ENCODE results near the gene ORC4.

ORC4 gene

GRCh38 chr2:148046802-148047201 lies 26.3 kb upstream of the ORC4 start:
- H3K4me1 ChIP-seq (ENCODE audit: low read depth, poor library complexity, severe bottlenecking), result peaks cover 14% of the 10 kb centered on the region
- H3K27me3 ChIP-seq (ENCODE audit: insufficient read depth, low read depth), result no peaks in the 10 kb centered on the region
- H3K36me3 ChIP-seq (ENCODE audit: insufficient read depth), result no peaks in the 10 kb centered on the region
- no peaks in the 10 kb centered on the region for H4K20me1 ChIP-seq (ENCODE audit: insufficient read depth)
- H3K4me3 ChIP-seq (IDR thresholded peaks at IDR 0.05; ENCODE audit: insufficient read depth, low read depth, low read length), result no peak overlapping the region
- no peak overlapping the region for H2AFZ ChIP-seq (ENCODE audit: low read depth)
- no peak overlapping the region for H3K9ac ChIP-seq
- no peaks in the 10 kb centered on the region for H3K79me2 ChIP-seq (ENCODE audit: insufficient read depth, low read depth)
- TF ChIP-seq CTCF (conservative IDR thresholded peaks at IDR 0.05; ENCODE audit: low read depth, low read length), result no peak
- no peak overlapping the region for H3K27ac ChIP-seq
- no peak overlapping the region for H3K4me2 ChIP-seq

GRCh38 chr2:148044322-148044721 lies 23.8 kb upstream of the ORC4 start:
- H3K27ac ChIP-seq, result no peak overlapping the region
- no peak overlapping the region for H3K9ac ChIP-seq
- H3K4me3 ChIP-seq (IDR thresholded peaks at IDR 0.05; ENCODE audit: insufficient read depth, low read depth, low read length), result no peak overlapping the region
- no peaks in the 10 kb centered on the region for H3K36me3 ChIP-seq (ENCODE audit: insufficient read depth)
- H4K20me1 ChIP-seq (ENCODE audit: insufficient read depth), result no peaks in the 10 kb centered on the region
- H3K4me2 ChIP-seq, result no peak overlapping the region
- TF ChIP-seq CTCF (conservative IDR thresholded peaks at IDR 0.05; ENCODE audit: low read depth, low read length), result no peak
- H2AFZ ChIP-seq (ENCODE audit: low read depth), result no peak overlapping the region
- no peaks in the 10 kb centered on the region for H3K79me2 ChIP-seq (ENCODE audit: insufficient read depth, low read depth)
- H3K4me1 ChIP-seq (ENCODE audit: low read depth, poor library complexity, severe bottlenecking), result peaks cover 14% of the 10 kb centered on the region
- no peaks in the 10 kb centered on the region for H3K27me3 ChIP-seq (ENCODE audit: insufficient read depth, low read depth)

- H3K27ac ChIP-seq, result no peak overlapping the region
- no peak overlapping the region for H3K4me3 ChIP-seq (IDR thresholded peaks at IDR 0.05; ENCODE audit: insufficient read depth, low read depth, low read length)
- H2AFZ ChIP-seq (ENCODE audit: low read depth), result no peak overlapping the region
- H3K79me2 ChIP-seq (ENCODE audit: insufficient read depth, low read depth), result no peaks in the 10 kb centered on the region
- no peak for TF ChIP-seq CTCF (conservative IDR thresholded peaks at IDR 0.05; ENCODE audit: low read depth, low read length)
- no peak overlapping the region for H3K4me2 ChIP-seq
- H4K20me1 ChIP-seq (ENCODE audit: insufficient read depth), result no peaks in the 10 kb centered on the region
- no peak overlapping the region for H3K9ac ChIP-seq
- no peaks in the 10 kb centered on the region for H3K27me3 ChIP-seq (ENCODE audit: insufficient read depth, low read depth)
- no peaks in the 10 kb centered on the region for H3K36me3 ChIP-seq (ENCODE audit: insufficient read depth)
- no peaks in the 10 kb centered on the region for H3K4me1 ChIP-seq (ENCODE audit: low read depth, poor library complexity, severe bottlenecking)
Observed at GRCh38 chr2:148042219-148042618, 21.7 kb upstream of the ORC4 start.

GRCh38 chr2:148039783-148040182 lies 19.2 kb upstream of the ORC4 start:
- TF ChIP-seq CTCF (conservative IDR thresholded peaks at IDR 0.05; ENCODE audit: low read depth, low read length), result no peak
- Histone ChIP-seq H3K36me3 (ENCODE audit: insufficient read depth) (no peaks in the 10 kb centered on the region), H3K4me2 (no peak overlapping the region), H3K27me3 (ENCODE audit: insufficient read depth, low read depth) (no peaks in the 10 kb centered on the region), H3K4me1 (ENCODE audit: low read depth, poor library complexity, severe bottlenecking) (no peaks in the 10 kb centered on the region), H3K79me2 (ENCODE audit: insufficient read depth, low read depth) (no peaks in the 10 kb centered on the region), H4K20me1 (ENCODE audit: insufficient read depth) (no peaks in the 10 kb centered on the region), H2AFZ (ENCODE audit: low read depth) (no peak overlapping the region), H3K9ac (no peak overlapping the region), H3K4me3 (IDR thresholded peaks at IDR 0.05; ENCODE audit: insufficient read depth, low read depth, low read length) (no peak overlapping the region), H3K27ac (no peak overlapping the region)

GRCh38 chr2:148032215-148032614 lies 11.7 kb upstream of the ORC4 start:
- no peak overlapping the region for H3K27ac ChIP-seq
- TF ChIP-seq CTCF (conservative IDR thresholded peaks at IDR 0.05; ENCODE audit: low read depth, low read length), result no peak

More at GRCh38 chr2:148032215-148032614, 11.7 kb upstream of the ORC4 start:
- Histone ChIP-seq H3K4me3 (IDR thresholded peaks at IDR 0.05; ENCODE audit: insufficient read depth, low read depth, low read length) (no peak overlapping the region), H3K36me3 (ENCODE audit: insufficient read depth) (no peaks in the 10 kb centered on the region), H3K4me1 (ENCODE audit: low read depth, poor library complexity, severe bottlenecking) (no peaks in the 10 kb centered on the region), H4K20me1 (ENCODE audit: insufficient read depth) (no peaks in the 10 kb centered on the region), H3K4me2 (no peak overlapping the region), H3K9ac (no peak overlapping the region), H2AFZ (ENCODE audit: low read depth) (no peak overlapping the region), H3K79me2 (ENCODE audit: insufficient read depth, low read depth) (no peaks in the 10 kb centered on the region), H3K27me3 (ENCODE audit: insufficient read depth, low read depth) (no peaks in the 10 kb centered on the region)

All from KMS-11 (cell line).